NCI-H345 (cell line): ENCODE measurements around the gene TWSG1.
A peak's percentile ranks its signal among the peaks of the same experiment; 100 is the strongest.

Experiments
- DNase-seq: peaks from one replicate; lab custom pipeline; 2025; lab: John Stamatoyannopoulos, UW

TWSG1 gene

GRCh38 chr18:9334329-9334972 is at the start of gene TWSG1:
Gene TWSG1, plus strand, starts transcription at chr18:9334773. Its CDS starts 2,457 bp downstream, at chr18:9337230.
- peak; percentile 88 for DNase-seq

GRCh38 chr18:9285604-9286003 is 49.0 kb upstream of the TWSG1 start:
- no peak for DNase-seq

- DNase-seq = peak; percentile 50
Observed at GRCh38 chr18:9287036-9287435, 47.5 kb upstream of the TWSG1 start.

- no peak for DNase-seq
Observed at GRCh38 chr18:9289698-9290097, 44.9 kb upstream of the TWSG1 start.

- no peak for DNase-seq
Observed at GRCh38 chr18:9290156-9290555, 44.4 kb upstream of the TWSG1 start.

- no peak for DNase-seq
Observed at GRCh38 chr18:9292047-9292446, 42.5 kb upstream of the TWSG1 start.

- DNase-seq = no peak
Observed at GRCh38 chr18:9293948-9294347, 40.6 kb upstream of the TWSG1 start.

GRCh38 chr18:9296233-9297006 is 38.2 kb upstream of the TWSG1 start:
- no peak for DNase-seq

- DNase-seq = no peak
Observed at GRCh38 chr18:9297007-9297393, 37.6 kb upstream of the TWSG1 start.

- DNase-seq = no peak
Observed at GRCh38 chr18:9304388-9305070, 30.0 kb upstream of the TWSG1 start.

- no peak for DNase-seq
Observed at GRCh38 chr18:9319333-9319732, 15.2 kb upstream of the TWSG1 start.

- no peak for DNase-seq
Observed at GRCh38 chr18:9321017-9321452, 13.5 kb upstream of the TWSG1 start.

- no peak for DNase-seq
Observed at GRCh38 chr18:9321736-9322135, 12.8 kb upstream of the TWSG1 start.

GRCh38 chr18:9322744-9323143 is 11.8 kb upstream of the TWSG1 start:
- DNase-seq = no peak

GRCh38 chr18:9323750-9324445 is 10.7 kb upstream of the TWSG1 start:
- no peak for DNase-seq

- no peak for DNase-seq
Observed at GRCh38 chr18:9325716-9326115, 8.9 kb upstream of the TWSG1 start.

- no peak for DNase-seq
Observed at GRCh38 chr18:9328776-9329175, 5.8 kb upstream of the TWSG1 start.

GRCh38 chr18:9329471-9329870 is 5.1 kb upstream of the TWSG1 start:
- DNase-seq = no peak

- no peak for DNase-seq
Observed at GRCh38 chr18:9330419-9330818, 4.2 kb upstream of the TWSG1 start.

- DNase-seq = no peak
Observed at GRCh38 chr18:9333441-9334328, 888 bp upstream of the TWSG1 start.

GRCh38 chr18:9334973-9335696 is 562 bp downstream of the TWSG1 start:
- peak; percentile 55 for DNase-seq
